Retinal pigment epithelial cell (primary cell): Measurements from ENCODE around the gene MATK.

ENCODE experiments used
- DNase-seq: peaks from one replicate; pipeline ENCODE4 v3.0.0-alpha.2; 2010; ENCODE audit warnings: low read depth
- H3K4me3 ChIP-seq: 2 replicates; pipeline ENCODE4 v1.5.1; 2011; ENCODE audit warnings: mild to moderate bottlenecking, low read length, control low read depth, moderate library complexity
- CTCF ChIP-seq: conservative IDR thresholded peaks from 2 replicates; pipeline ENCODE4 v1.5.1; 2011; ENCODE audit warnings: low read depth, low read length, control low read depth, inconsistent platforms

MATK gene

GRCh38 chr19:3785451-3785937 is 687 bp downstream of the MATK start:
- H3K4me3 ChIP-seq, result no peak overlapping the region
- no peak for DNase-seq
- TF ChIP-seq CTCF, result no peak

GRCh38 chr19:3784607-3785450 is 1.4 kb downstream of the MATK start:
- no peak overlapping the region for H3K4me3 ChIP-seq
- TF ChIP-seq CTCF, result no peak
- DNase-seq, result no peak

GRCh38 chr19:3783660-3784584 is 2.3 kb downstream of the MATK start:
- no peak for DNase-seq
- peak; percentile 33 for TF ChIP-seq CTCF
- no peak overlapping the region for H3K4me3 ChIP-seq

GRCh38 chr19:3782903-3783302 is 3.3 kb downstream of the MATK start:
- no peak for TF ChIP-seq CTCF
- DNase-seq, result no peak
- no peak overlapping the region for H3K4me3 ChIP-seq

GRCh38 chr19:3782330-3782729 is 3.9 kb downstream of the MATK start:
- no peak for DNase-seq
- H3K4me3 ChIP-seq, result no peak overlapping the region
- TF ChIP-seq CTCF, result no peak

- no peak for TF ChIP-seq CTCF
- no peak for DNase-seq
- H3K4me3 ChIP-seq, result no peak overlapping the region
Observed at GRCh38 chr19:3781603-3782002, 4.6 kb downstream of the MATK start.
